Naive B cell (primary cell): ENCODE data around the gene BDNF. TPM values are rescaled to one million over a fixed set of nuclear protein-coding genes. Genes with fewer than 3 reads are reported as not detected.
"Not testable (repeated sequence)": the region's sequence is repeated elsewhere in the genome, so short reads cannot be mapped to it uniquely, and the experiment has no call there.

Source experiments
- ATAC-seq, 2 donors: fragments of 150-1000 bp; cut with Tn5 transposase; 2 replicates each; pipeline ENCODE4 v1.10.0; 2021; ENCODE audit warnings: low read depth in 2 of 2, mild to moderate bottlenecking in 2 of 2, moderate library complexity in 2 of 2
- DNase-seq: peaks from one replicate; pipeline ENCODE4 v3.0.0; 2022
- H3K27ac Mint-ChIP-seq, 6 donors: one replicate each; pipeline ENCODE4 v1.8.0; 2020 to 2022; ENCODE audit warnings: mild to moderate bottlenecking in 6 of 6, mixed read lengths in 6 of 6, moderate library complexity in 5 of 6, inconsistent platforms in 2 of 6
- H3K27me3 Mint-ChIP-seq, 3 donors: one replicate each; pipeline ENCODE4 v1.8.0; 2021 to 2022; ENCODE audit warnings: mixed read lengths in 3 of 3, mild to moderate bottlenecking in 1 of 3
- H3K36me3 Mint-ChIP-seq, 2 donors: one replicate each; pipeline ENCODE4 v1.8.0; 2020 to 2022; ENCODE audit warnings: mixed read lengths in 2 of 2, inconsistent platforms in 1 of 2, mild to moderate bottlenecking in 1 of 2
- H3K4me1 Mint-ChIP-seq, 3 donors: one replicate each; pipeline ENCODE4 v1.8.0; 2020 to 2022; ENCODE audit warnings: mixed read lengths in 3 of 3, inconsistent platforms in 1 of 3, mild to moderate bottlenecking in 1 of 3, moderate library complexity in 1 of 3
- H3K4me3 Mint-ChIP-seq, 8 donors: one replicate each; pipeline ENCODE4 v1.8.0; 2020 to 2022; ENCODE audit warnings: mild to moderate bottlenecking in 8 of 8, mixed read lengths in 8 of 8, moderate library complexity in 8 of 8, inconsistent platforms in 2 of 8
- H3K9me3 Mint-ChIP-seq, 7 donors: one replicate each; pipeline ENCODE4 v1.8.0; 2020 to 2022; ENCODE audit warnings: mixed read lengths in 7 of 7, mild to moderate bottlenecking in 5 of 7, inconsistent platforms in 2 of 7, moderate library complexity in 1 of 7
- polyA plus RNA-seq, 6 donors: library from polyadenylated mRNA; unstranded; fragments of 300-500 nt; fragmentation: Illumina TruSeq; gene quantifications; one replicate each; pipeline ENCODE4 v1.2.3, GENCODE V29; 2021; ENCODE audit warnings: low read depth in 6 of 6

The BDNF gene
- polyA plus RNA-seq, 6 donors from 2014 or later, result 0.06 TPM; not detected in 5

DNA sequence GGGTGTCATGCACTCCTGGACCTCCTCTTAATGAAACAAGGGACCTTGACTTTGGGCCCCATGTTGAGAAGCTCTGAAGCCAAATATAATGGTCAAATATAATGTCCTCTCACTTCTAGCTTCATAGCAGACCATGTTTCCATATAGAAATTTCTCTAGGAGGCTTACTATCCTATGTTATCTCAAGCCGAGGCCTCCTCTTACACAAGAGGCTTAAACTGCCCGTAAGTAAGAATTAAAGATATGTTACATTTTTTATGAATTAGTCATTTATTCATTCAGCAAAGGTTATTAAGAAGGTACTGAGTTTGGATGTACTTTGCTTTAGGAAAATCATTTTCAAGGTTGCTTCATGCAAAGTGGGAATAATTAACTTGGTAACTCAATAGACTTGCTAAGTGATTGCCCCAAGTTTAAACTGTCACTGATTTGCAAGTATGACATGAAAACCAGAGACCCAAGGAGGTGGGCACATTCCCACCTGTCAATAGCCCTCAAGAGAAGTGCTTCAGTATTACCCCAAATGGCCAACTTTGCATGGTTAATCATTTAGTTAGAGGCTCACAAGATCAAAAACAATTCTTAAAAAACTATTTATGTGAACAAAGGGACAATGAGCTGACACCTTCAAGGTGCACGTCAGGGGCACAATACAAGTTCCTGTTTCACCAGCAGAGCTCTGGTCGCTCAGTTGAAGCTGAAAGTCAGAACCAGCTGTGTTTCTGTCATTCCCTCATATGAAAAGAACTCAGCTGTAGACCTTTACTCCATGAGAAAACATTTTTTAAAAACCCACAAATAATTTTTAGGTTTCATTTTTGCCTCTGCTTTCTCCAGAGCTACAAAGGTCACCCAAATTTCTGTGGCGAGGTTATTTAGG lies 20.9 kb downstream of the BDNF start:
- Mint-ChIP-seq H3K4me1 (no peaks in the 10 kb centered on the region), H3K27me3 (no peaks in the 10 kb centered on the region), H3K4me3 (no peak overlapping the region), H3K27ac (peak overlapping the region in 1 of 6 donors; percentile 46), H3K36me3 (no peaks in the 10 kb centered on the region), H3K9me3 (peaks cover 0 to 7% (median 3%) of the 10 kb centered on the region in 7 donors)
- DNase-seq, result no peak
- ATAC-seq, result no peak

DNA sequence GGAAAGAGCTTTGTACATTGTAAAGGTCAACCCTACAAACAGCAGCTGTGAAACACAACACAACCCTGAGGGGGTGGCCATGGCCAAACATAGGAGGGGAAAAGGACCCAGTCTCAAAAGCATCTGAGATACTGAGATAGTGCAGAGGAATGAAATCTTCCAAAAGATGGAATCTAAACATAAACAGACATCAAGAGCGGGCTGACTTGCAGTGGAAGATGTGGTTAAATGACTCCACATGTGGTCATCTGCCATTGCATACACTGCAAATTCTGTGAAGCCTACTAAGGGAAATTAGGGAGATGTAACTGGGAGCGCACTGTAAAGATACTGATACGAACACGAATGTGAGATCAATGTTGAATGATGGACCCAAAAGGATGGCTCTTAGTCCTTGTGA lies 22.0 kb downstream of the BDNF start:
- no peaks in the 10 kb centered on the region for H3K4me1 Mint-ChIP-seq
- H3K4me3 Mint-ChIP-seq, result no peak overlapping the region
- ATAC-seq, result no peak
- H3K9me3 Mint-ChIP-seq, result peaks cover 0 to 5% (median under 1%) of the 10 kb centered on the region in 7 donors
- H3K27me3 Mint-ChIP-seq, result no peaks in the 10 kb centered on the region
- no peaks in the 10 kb centered on the region for H3K36me3 Mint-ChIP-seq
- H3K27ac Mint-ChIP-seq, result peak overlapping the region in 1 of 6 donors; percentile 13
- DNase-seq, result no peak

DNA sequence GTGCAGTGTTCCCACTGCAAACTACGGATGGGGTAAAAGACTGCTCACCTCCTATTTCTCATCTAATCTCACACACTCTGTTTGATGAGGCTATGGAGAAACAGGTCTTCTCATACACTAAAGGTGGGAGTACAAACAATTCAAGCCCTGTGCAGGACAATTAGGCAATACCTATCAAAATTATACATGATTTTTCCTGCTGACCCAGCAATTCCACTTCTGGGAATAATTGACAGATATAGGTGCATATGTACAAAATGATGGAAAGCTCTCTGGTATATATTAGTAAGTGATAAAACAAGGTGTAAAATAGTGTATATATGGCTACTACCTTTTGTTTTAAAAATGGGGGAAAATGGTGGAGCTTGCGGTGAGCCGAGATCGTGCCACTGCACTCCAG lies 23.1 kb downstream of the BDNF start:
- peaks cover 0 to 3% (median 0%) of the 10 kb centered on the region in 7 donors for H3K9me3 Mint-ChIP-seq
- no peak for ATAC-seq
- no peak for DNase-seq
- no peak overlapping the region for H3K27ac Mint-ChIP-seq
- H3K4me3 Mint-ChIP-seq, result no peak overlapping the region
- H3K4me1 Mint-ChIP-seq, result no peaks in the 10 kb centered on the region
- H3K36me3 Mint-ChIP-seq, result no peaks in the 10 kb centered on the region
- H3K27me3 Mint-ChIP-seq, result no peaks in the 10 kb centered on the region

DNA sequence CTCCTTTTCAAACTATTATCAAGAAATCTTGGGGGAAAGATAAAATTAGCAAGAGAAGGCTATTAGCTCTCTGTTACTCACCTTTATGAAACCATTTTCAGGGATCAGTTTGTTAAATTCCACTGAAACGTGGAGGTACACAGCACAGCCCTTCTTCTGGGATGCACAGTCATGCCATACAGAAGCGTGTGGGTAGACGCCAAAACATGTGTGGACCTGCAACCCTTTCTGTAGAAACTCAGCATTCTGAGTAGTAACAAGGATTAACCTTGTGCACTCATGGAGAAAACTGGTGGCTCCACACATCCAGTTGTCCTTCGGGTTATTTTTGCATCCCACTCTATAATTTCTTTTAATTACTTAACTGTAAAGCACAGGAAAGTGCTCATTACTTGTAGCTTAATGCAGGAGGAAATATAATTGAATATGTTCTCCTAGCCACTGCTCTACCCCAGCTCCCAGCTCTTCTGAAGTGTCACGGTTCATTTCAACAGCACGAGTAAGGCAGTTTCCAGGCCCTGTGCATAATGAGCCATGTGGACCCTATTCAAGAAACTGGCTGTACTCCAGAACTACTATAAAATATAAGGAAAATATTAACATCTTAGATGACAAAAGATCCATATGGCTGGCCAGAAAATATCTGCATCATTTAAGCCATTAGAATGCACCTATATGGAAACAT lies 26.1 kb downstream of the BDNF start:
- no peaks in the 10 kb centered on the region for H3K27me3 Mint-ChIP-seq
- ATAC-seq, result no peak
- DNase-seq, result no peak

GRCh38 chr11:27672836-27673464 lies 27.3 kb downstream of the BDNF start:
- no peak for ATAC-seq
- Mint-ChIP-seq H3K4me3 (no peak overlapping the region), H3K9me3 (peaks cover 1 to 13% (median 5%) of the 10 kb centered on the region in 7 donors), H3K27me3 (no peaks in the 10 kb centered on the region), H3K36me3 (no peaks in the 10 kb centered on the region), H3K27ac (no peak overlapping the region), H3K4me1 (no peaks in the 10 kb centered on the region)
- no peak for DNase-seq

More for the DNA sequence above, 26.1 kb downstream of the BDNF start:
- no peak overlapping the region for H3K4me3 Mint-ChIP-seq
- no peaks in the 10 kb centered on the region for H3K36me3 Mint-ChIP-seq
- H3K9me3 Mint-ChIP-seq, result peaks cover 0 to 7% (median 3%) of the 10 kb centered on the region in 7 donors
- no peak overlapping the region for H3K27ac Mint-ChIP-seq
- H3K4me1 Mint-ChIP-seq, result no peaks in the 10 kb centered on the region

- H3K9me3 Mint-ChIP-seq, result peaks cover 5 to 27% (median 14%) of the 10 kb centered on the region in 7 donors
- not testable (repeated sequence) for DNase-seq, ATAC-seq, H3K4me1 Mint-ChIP-seq, H3K27ac Mint-ChIP-seq, H3K27me3 Mint-ChIP-seq, H3K4me3 Mint-ChIP-seq
- H3K36me3 Mint-ChIP-seq, result peaks cover 6 to 10% of the 10 kb centered on the region in 2 donors
These were observed 34.6 kb downstream of the BDNF start for GRCh38 chr11:27665508-27666101.

- Mint-ChIP-seq H3K36me3 (peaks cover 8 to 10% of the 10 kb centered on the region in 2 donors), H3K4me3 (no peak overlapping the region), H3K9me3 (peaks cover 2 to 18% (median 14%) of the 10 kb centered on the region in 7 donors), H3K4me1 (no peaks in the 10 kb centered on the region), H3K27ac (no peak overlapping the region), H3K27me3 (no peaks in the 10 kb centered on the region)
- DNase-seq (no peak), ATAC-seq (no peak)
These were observed 36.9 kb downstream of the BDNF start for GRCh38 chr11:27663326-27663725.

- Mint-ChIP-seq H3K4me3 (no peak overlapping the region), H3K27me3 (no peaks in the 10 kb centered on the region), H3K27ac (no peak overlapping the region), H3K9me3 (peaks cover 0 to 10% (median 0%) of the 10 kb centered on the region in 7 donors), H3K36me3 (peaks cover 10 to 15% of the 10 kb centered on the region in 2 donors), H3K4me1 (no peaks in the 10 kb centered on the region)
- DNase-seq, result no peak
- ATAC-seq, result no peak
These were observed 40.1 kb downstream of the BDNF start for GRCh38 chr11:27660171-27660570.

GRCh38 chr11:27658535-27659236 lies 41.6 kb downstream of the BDNF start:
- peaks cover 0 to 10% (median 0%) of the 10 kb centered on the region in 7 donors for H3K9me3 Mint-ChIP-seq
- H3K36me3 Mint-ChIP-seq, result peaks cover 10 to 15% of the 10 kb centered on the region in 2 donors
- DNase-seq, result no peak
- H3K27ac Mint-ChIP-seq, result no peak overlapping the region
- H3K4me1 Mint-ChIP-seq, result no peaks in the 10 kb centered on the region
- no peaks in the 10 kb centered on the region for H3K27me3 Mint-ChIP-seq
- no peak overlapping the region for H3K4me3 Mint-ChIP-seq
- ATAC-seq, result no peak

DNA sequence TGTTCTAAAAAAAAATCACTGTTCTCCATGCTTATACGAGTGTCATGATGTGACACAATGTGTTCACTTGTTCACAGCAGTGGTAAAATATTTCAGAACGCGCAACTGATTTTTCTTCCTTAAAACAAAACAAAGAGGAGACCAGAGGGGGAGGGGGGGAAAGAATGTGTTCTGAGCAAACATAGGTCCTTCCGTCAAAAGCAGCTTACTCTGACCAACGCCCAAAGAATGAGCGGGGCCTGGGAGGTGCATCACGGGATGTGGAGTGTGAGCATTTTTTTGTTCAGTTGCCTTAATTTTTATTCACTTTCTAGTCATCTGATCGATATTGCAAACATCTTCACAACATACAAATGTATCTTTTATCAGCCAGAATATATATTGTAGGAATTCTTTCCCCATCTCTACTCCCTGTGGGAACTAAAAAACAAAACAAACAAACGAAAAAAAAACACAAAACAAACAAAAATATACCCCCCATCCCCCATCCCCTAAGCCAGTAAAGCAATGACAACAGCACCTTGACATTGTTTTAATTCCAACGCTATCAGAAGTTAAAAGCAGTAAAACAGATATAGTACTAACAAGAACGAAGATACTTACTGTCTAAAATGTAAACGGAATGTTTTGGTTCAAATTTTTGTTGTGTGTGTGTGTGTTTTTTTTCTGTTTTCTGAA lies 43.3 kb downstream of the BDNF start:
- no peak overlapping the region for H3K4me3 Mint-ChIP-seq
- DNase-seq, result no peak
- H3K4me1 Mint-ChIP-seq, result no peaks in the 10 kb centered on the region
- peaks cover 0 to 10% (median 0%) of the 10 kb centered on the region in 7 donors for H3K9me3 Mint-ChIP-seq
- no peak for ATAC-seq
- peaks cover 9 to 15% of the 10 kb centered on the region in 2 donors for H3K36me3 Mint-ChIP-seq
- no peak overlapping the region for H3K27ac Mint-ChIP-seq
- H3K27me3 Mint-ChIP-seq, result no peaks in the 10 kb centered on the region

DNA sequence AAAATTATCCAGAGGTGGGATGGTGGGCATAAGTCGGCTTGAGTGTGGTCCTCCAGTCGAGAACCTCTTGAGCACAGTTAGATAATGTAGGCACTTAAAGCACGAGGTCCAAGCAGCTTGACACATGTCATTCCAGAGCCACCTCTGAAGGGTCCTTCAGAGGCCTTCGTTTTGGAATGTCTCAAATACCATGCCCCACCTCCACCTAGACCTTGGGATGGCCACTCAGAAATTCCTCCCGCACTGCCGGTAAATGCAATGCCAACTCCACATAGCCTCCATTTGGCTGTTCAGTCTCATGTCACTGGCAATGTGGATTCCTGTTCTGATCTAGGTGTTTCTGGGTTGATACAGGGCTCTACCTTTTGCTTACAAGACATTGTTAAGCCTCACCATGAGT lies 43.9 kb downstream of the BDNF start:
- H3K4me1 Mint-ChIP-seq, result no peaks in the 10 kb centered on the region
- H3K27me3 Mint-ChIP-seq, result no peaks in the 10 kb centered on the region
- no peak for DNase-seq
- no peak overlapping the region for H3K27ac Mint-ChIP-seq
- H3K9me3 Mint-ChIP-seq, result peaks cover 0 to 4% (median 0%) of the 10 kb centered on the region in 7 donors
- peaks cover 3 to 10% of the 10 kb centered on the region in 2 donors for H3K36me3 Mint-ChIP-seq
- ATAC-seq, result no peak
- no peak overlapping the region for H3K4me3 Mint-ChIP-seq

GRCh38 chr11:27653990-27654758 lies 46.1 kb downstream of the BDNF start:
- Mint-ChIP-seq H3K36me3 (peaks cover 0 to 9% of the 10 kb centered on the region in 2 donors), H3K4me3 (no peak overlapping the region), H3K9me3 (peaks cover 0 to 4% (median 0%) of the 10 kb centered on the region in 7 donors), H3K27me3 (no peaks in the 10 kb centered on the region), H3K4me1 (no peaks in the 10 kb centered on the region), H3K27ac (no peak overlapping the region)
- no peak for ATAC-seq
- no peak for DNase-seq
